Keratinocyte (primary cell): ENCODE results near the gene ATAD3A. TPM values are rescaled to one million over a fixed set of nuclear protein-coding genes. Genes with fewer than 3 reads are reported as not detected.

Experiments used
- DNase-seq: peaks from one replicate; pipeline ENCODE4 v3.0.0-alpha.2; 2011; ENCODE audit warnings: low read depth, missing footprints, low spot score
- FAIRE-seq: peaks from 2 replicates; lab custom pipeline; 2011; peaks lifted over from hg19 to GRCh38; lab: Jason Lieb, UNC
- H2AFZ ChIP-seq: 2 replicates; pipeline ENCODE4 v1.6.0; 2012; ENCODE audit warnings: low read length, control low read depth, inconsistent platforms; ENCODE audit not compliant: control insufficient read depth
- H3K27ac ChIP-seq: 2 replicates; pipeline ENCODE4 v1.5.1; 2011; ENCODE audit warnings: low read length; ENCODE audit not compliant: control insufficient read depth, insufficient read depth
- H3K27me3 ChIP-seq: 3 replicates; pipeline ENCODE4 v1.6.0; 2011; ENCODE audit warnings: low read length; ENCODE audit not compliant: control insufficient read depth, insufficient read depth; ENCODE audit errors: extremely low read depth
- H3K36me3 ChIP-seq, 2 experiments: 2 replicates in 1 of 2; 3 replicates in 1 of 2; pipeline ENCODE4 v1.5.1; 2011; ENCODE audit warnings: low read length in 2 of 2, mild to moderate bottlenecking in 1 of 2; ENCODE audit not compliant: control insufficient read depth in 2 of 2, insufficient read depth in 2 of 2; ENCODE audit errors: extremely low read depth in 1 of 2
- H3K4me1 ChIP-seq: 3 replicates; pipeline ENCODE4 v1.5.1; 2011; ENCODE audit warnings: low read length; ENCODE audit not compliant: control insufficient read depth, insufficient read depth; ENCODE audit errors: extremely low read depth
- H3K4me2 ChIP-seq: 3 replicates; pipeline ENCODE4 v1.6.0; 2011; ENCODE audit warnings: low read depth, low read length; ENCODE audit not compliant: control insufficient read depth, insufficient read depth; ENCODE audit errors: extremely low read depth
- H3K4me3 ChIP-seq, 3 experiments: fragments of 200-600 bp in 1 of 3; sonication (generic) in 1 of 3; 2 replicates in 2 of 3; 3 replicates in 1 of 3; pipeline ENCODE4 v1.5.1; 2011 to 2016; ENCODE audit warnings: low read length in 3 of 3, mild to moderate bottlenecking in 3 of 3, control low read depth in 2 of 3, inconsistent platforms in 1 of 3, low read depth in 1 of 3, mixed read lengths in 1 of 3, mixed run types in 1 of 3, moderate library complexity in 1 of 3; ENCODE audit not compliant: control insufficient read depth in 2 of 3, insufficient read depth in 2 of 3; ENCODE audit errors: extremely low read depth in 1 of 3
- H3K79me2 ChIP-seq: 2 replicates; pipeline ENCODE4 v1.6.0; 2012; ENCODE audit warnings: low read length; ENCODE audit not compliant: control insufficient read depth, insufficient read depth
- H3K9ac ChIP-seq: 3 replicates; pipeline ENCODE4 v1.6.0; 2011; ENCODE audit warnings: low read length; ENCODE audit not compliant: control insufficient read depth, insufficient read depth; ENCODE audit errors: extremely low read depth
- H3K9me1 ChIP-seq: 3 replicates; pipeline ENCODE4 v1.6.0; 2011; ENCODE audit warnings: low read length; ENCODE audit not compliant: control insufficient read depth, insufficient read depth; ENCODE audit errors: extremely low read depth
- H3K9me3 ChIP-seq: 2 replicates; pipeline ENCODE4 v1.5.1; 2012; ENCODE audit warnings: low read depth, low read length; ENCODE audit not compliant: control insufficient read depth
- H4K20me1 ChIP-seq: 3 replicates; pipeline ENCODE4 v1.6.0; 2011; ENCODE audit warnings: low read length; ENCODE audit not compliant: control insufficient read depth, insufficient read depth; ENCODE audit errors: extremely low read depth
- CTCF ChIP-seq, 3 experiments: IDR thresholded peaks in 1 of 3; conservative IDR thresholded peaks in 1 of 3; optimal IDR thresholded peaks in 1 of 3; 2 replicates in 2 of 3; 3 replicates in 1 of 3; pipeline versions ENCODE3 to v1.5.1; 2011; ENCODE audit warnings: low read length in 3 of 3, mild to moderate bottlenecking in 3 of 3, moderate library complexity in 2 of 3, control low read depth in 1 of 3, inconsistent platforms in 1 of 3; ENCODE audit not compliant: insufficient read depth in 2 of 3; ENCODE audit errors: extremely low read depth in 1 of 3
- EZH2 ChIP-seq: IDR thresholded peaks from one replicate; pipeline ENCODE4 v1.6.1; 2012; ENCODE audit warnings: inconsistent platforms, mild to moderate bottlenecking, low read length, moderate library complexity
- dilution Hi-C: fragments of 300-500 bp; cut with MboI; formaldehyde crosslinking; loops from one replicate; pipeline ENCODE4 v1.7.0; 2020; ENCODE audit warnings: low sequenced_read_pairs; ENCODE audit not compliant: extremely low pct_ligation_motif_present
- polyA plus RNA-seq, 5 experiments: library from polyadenylated mRNA; depleted of rRNA in 3 of 5; stranded (reverse) in 3 of 5; stranded (forward) in 1 of 5; unstranded in 1 of 5; fragments of >200 nt; gene quantifications; 1 replicate in 1 of 5; 2 replicates in 3 of 5; 3 replicates in 1 of 5; pipeline versions ENCODE4 v1.2.1 to v1.2.3, GENCODE V29; 2011 to 2012; ENCODE audit warnings: missing spikeins in 2 of 5, low read depth in 1 of 5, low replicate concordance in 1 of 5

ATAD3A gene
- polyA plus RNA-seq, 1 donor (not counting 4 experiments of a cell fraction or from before 2014, with no cell fraction given): 19.9 TPM

- no peaks in the 10 kb centered on the region for H3K9me1 ChIP-seq
- H3K4me1 ChIP-seq: no peaks in the 10 kb centered on the region
- no peak within 1 kb of the TSS for H3K4me2 ChIP-seq
- no peaks in the 10 kb centered on the region for H4K20me1 ChIP-seq
- no peak within 1 kb of the TSS for H3K27ac ChIP-seq
- dilution Hi-C loops: no loop called here
- no peaks in the 10 kb centered on the region for H3K9me3 ChIP-seq
- no peak for TF ChIP-seq CTCF (optimal IDR thresholded peaks at IDR 0.05 in 1 of 3, IDR thresholded peaks at IDR 0.05 in 1 of 3, conservative IDR thresholded peaks at IDR 0.05 in 1 of 3; ENCODE audit: extremely low read depth in 1 of 3, insufficient read depth in 2 of 3, low read length in 3 of 3)
- no peak for TF ChIP-seq EZH2
- DNase-seq: no peak
- FAIRE-seq: no peak
- no peak within 1 kb of the TSS for H3K4me3 ChIP-seq
- no peaks in the 10 kb centered on the region for H3K27me3 ChIP-seq
- no peak within 1 kb of the TSS for H2AFZ ChIP-seq
- no peaks in the 10 kb centered on the region for H3K79me2 ChIP-seq
- H3K9ac ChIP-seq: no peak within 1 kb of the TSS
- peaks cover 11 to 19% of the 10 kb centered on the region in 2 experiments for H3K36me3 ChIP-seq
Measured at GRCh38 chr1:1540090-1540817, 28.3 kb downstream of the ATAD3A start, which contains the start of gene TMEM240. Gene TMEM240 (minus strand): TSS chr1:1540624. CDS start chr1:1540346, 278 bp downstream.

- no peak overlapping the region for H3K27ac ChIP-seq
Measured at GRCh38 chr1:1540818-1541628, 29.1 kb downstream of the ATAD3A start.

More at GRCh38 chr1:1540818-1541628, 29.1 kb downstream of the ATAD3A start:
- H3K4me2 ChIP-seq: no peak overlapping the region
- FAIRE-seq (no peak), DNase-seq (no peak)
- TF ChIP-seq CTCF (optimal IDR thresholded peaks at IDR 0.05 in 1 of 3, IDR thresholded peaks at IDR 0.05 in 1 of 3, conservative IDR thresholded peaks at IDR 0.05 in 1 of 3; ENCODE audit: extremely low read depth in 1 of 3, insufficient read depth in 2 of 3, low read length in 3 of 3): no peak
- no peak for TF ChIP-seq EZH2
- H2AFZ ChIP-seq: no peak overlapping the region
- H3K9me1 ChIP-seq: no peaks in the 10 kb centered on the region
- no peaks in the 10 kb centered on the region for H3K79me2 ChIP-seq
- H3K27me3 ChIP-seq: no peaks in the 10 kb centered on the region
- no peak overlapping the region for H3K4me3 ChIP-seq
- H3K9ac ChIP-seq: no peak overlapping the region
- peaks cover 11 to 20% of the 10 kb centered on the region in 2 experiments for H3K36me3 ChIP-seq
- no peaks in the 10 kb centered on the region for H3K4me1 ChIP-seq
- no peaks in the 10 kb centered on the region for H4K20me1 ChIP-seq
- dilution Hi-C loops: no loop called here
- H3K9me3 ChIP-seq: no peaks in the 10 kb centered on the region
